ENCODE results near the gene RASGRF2. TPM values are rescaled to one million over a fixed set of nuclear protein-coding genes. Genes with fewer than 3 reads are reported as not detected.

Gene RASGRF2
- total and polyA plus RNA-seq, 2 donors: 3.1 to 5.0 TPM

- no peak overlapping the region for H3K27ac ChIP-seq (ENCODE audit: low read depth)
- 49% methylated on average over 1 of the region's 1 CpG for WGBS
- H3K4me1 ChIP-seq (ENCODE audit: insufficient read depth): no peaks in the 10 kb centered on the region
- DNase-seq (ENCODE audit: extremely low spot score): no peak
- H3K4me3 ChIP-seq (ENCODE audit: low read depth, low read length): no peak overlapping the region
- H3K36me3 ChIP-seq (ENCODE audit: insufficient read depth): no peaks in the 10 kb centered on the region
These were observed 107.2 kb downstream of the RASGRF2 start for GRCh38 chr5:81067406-81067805.

DNA sequence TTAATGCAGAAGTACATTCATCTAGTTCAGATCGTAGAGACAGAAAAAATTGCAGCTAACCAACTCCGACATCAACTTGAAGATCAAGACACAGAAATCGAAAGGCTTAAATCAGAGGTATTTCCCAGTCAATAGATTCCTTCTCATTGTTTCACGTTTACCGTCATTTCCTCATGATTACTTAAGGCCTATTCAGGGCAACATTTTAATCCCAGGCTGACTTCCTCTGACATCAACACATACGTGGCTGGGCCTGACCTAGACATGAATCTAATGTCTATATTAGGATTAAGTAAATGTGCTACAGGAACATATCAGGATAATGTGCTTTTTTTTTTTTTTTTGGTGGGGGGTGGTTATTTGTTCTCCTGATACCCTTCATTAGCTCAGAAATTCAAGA lies 107.9 kb downstream of the RASGRF2 start:
- no peak overlapping the region for H3K4me3 ChIP-seq (ENCODE audit: low read depth, low read length)
- no peak overlapping the region for H3K27ac ChIP-seq (ENCODE audit: low read depth)
- WGBS: 70% methylated on average over 6 of the region's 6 CpGs
- H3K4me1 ChIP-seq (ENCODE audit: insufficient read depth): no peaks in the 10 kb centered on the region
- DNase-seq (ENCODE audit: extremely low spot score): no peak
- H3K36me3 ChIP-seq (ENCODE audit: insufficient read depth): no peaks in the 10 kb centered on the region

DNA sequence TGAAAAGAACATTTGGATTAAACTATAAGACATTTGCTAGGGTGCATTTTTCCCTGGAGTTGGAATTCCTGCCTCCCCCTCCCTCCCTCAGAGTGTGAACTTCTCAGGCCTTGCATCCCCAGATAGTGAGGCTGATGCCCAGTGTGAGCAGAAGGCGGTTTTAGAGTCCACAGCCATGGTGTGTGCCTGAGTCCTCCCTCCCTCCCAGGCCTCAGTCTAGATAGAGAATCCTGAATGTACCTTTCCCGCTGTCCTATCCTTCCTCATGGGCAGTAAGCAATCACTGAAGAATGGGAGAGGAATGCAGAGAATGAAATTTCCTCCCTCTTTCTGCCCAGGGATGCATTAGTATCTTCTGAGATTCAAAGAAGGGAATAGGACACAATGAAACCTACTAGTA lies 108.5 kb downstream of the RASGRF2 start:
- no peaks in the 10 kb centered on the region for H3K4me1 ChIP-seq (ENCODE audit: insufficient read depth)
- no peaks in the 10 kb centered on the region for H3K36me3 ChIP-seq (ENCODE audit: insufficient read depth)
- DNase-seq (ENCODE audit: extremely low spot score): no peak
- 95% methylated on average over 2 of the region's 2 CpGs for whole genome bisulfite sequencing
- no peak overlapping the region for H3K4me3 ChIP-seq (ENCODE audit: low read depth, low read length)
- no peak overlapping the region for H3K27ac ChIP-seq (ENCODE audit: low read depth)

- Histone ChIP-seq H3K4me3 (ENCODE audit: low read depth, low read length) (no peak overlapping the region), H3K36me3 (ENCODE audit: insufficient read depth) (no peaks in the 10 kb centered on the region), H3K27ac (ENCODE audit: low read depth) (no peak overlapping the region), H3K4me1 (ENCODE audit: insufficient read depth) (no peaks in the 10 kb centered on the region)
- DNase-seq (ENCODE audit: extremely low spot score): no peak
- 88% methylated on average over 4 of the region's 4 CpGs for WGBS
These were observed 109.8 kb downstream of the RASGRF2 start for GRCh38 chr5:81069990-81070389.

GRCh38 chr5:81070571-81071255 lies 110.5 kb downstream of the RASGRF2 start:
- Histone ChIP-seq H3K4me3 (ENCODE audit: low read depth, low read length) (no peak overlapping the region), H3K27ac (ENCODE audit: low read depth) (no peak overlapping the region), H3K36me3 (ENCODE audit: insufficient read depth) (no peaks in the 10 kb centered on the region), H3K4me1 (ENCODE audit: insufficient read depth) (no peaks in the 10 kb centered on the region)
- DNase-seq (ENCODE audit: extremely low spot score): no peak
- 89% methylated on average over 6 of the region's 6 CpGs for WGBS

GRCh38 chr5:81075041-81075440 lies 114.9 kb downstream of the RASGRF2 start:
- WGBS: 87% methylated on average over 5 of the region's 5 CpGs

DNA sequence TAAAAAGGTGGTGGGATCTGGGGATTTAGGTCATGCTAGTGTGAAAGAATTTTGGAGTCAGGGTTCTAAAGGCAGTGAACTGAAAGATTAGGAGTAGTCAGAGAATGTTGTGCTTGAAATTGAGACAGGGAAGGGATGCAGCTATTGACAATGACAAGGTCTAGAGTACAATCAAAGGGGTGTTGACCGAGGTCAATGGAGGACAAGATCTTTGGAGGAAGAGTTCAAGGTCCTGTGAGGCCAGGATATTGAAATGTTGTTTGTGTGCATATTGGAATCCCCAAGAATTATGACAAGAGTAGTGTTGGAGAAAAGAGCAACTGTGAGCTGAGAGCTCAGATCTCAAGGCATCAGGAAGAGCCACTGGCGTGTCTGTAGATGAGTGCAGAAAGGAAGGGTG lies 116.9 kb downstream of the RASGRF2 start:
- Histone ChIP-seq H3K4me3 (ENCODE audit: low read depth, low read length) (no peak overlapping the region), H3K36me3 (ENCODE audit: insufficient read depth) (no peaks in the 10 kb centered on the region), H3K27ac (ENCODE audit: low read depth) (no peak overlapping the region), H3K4me1 (ENCODE audit: insufficient read depth) (no peaks in the 10 kb centered on the region)
- WGBS: 93% methylated on average over 2 of the region's 2 CpGs
- DNase-seq (ENCODE audit: extremely low spot score): no peak

More at GRCh38 chr5:81075041-81075440, 114.9 kb downstream of the RASGRF2 start:
- H3K4me1 ChIP-seq (ENCODE audit: insufficient read depth): no peaks in the 10 kb centered on the region
- DNase-seq (ENCODE audit: extremely low spot score): no peak
- H3K27ac ChIP-seq (ENCODE audit: low read depth): no peak overlapping the region
- H3K36me3 ChIP-seq (ENCODE audit: insufficient read depth): no peaks in the 10 kb centered on the region
- no peak overlapping the region for H3K4me3 ChIP-seq (ENCODE audit: low read depth, low read length)

- Histone ChIP-seq H3K27ac (ENCODE audit: low read depth) (no peak overlapping the region), H3K4me1 (ENCODE audit: insufficient read depth) (no peaks in the 10 kb centered on the region), H3K4me3 (ENCODE audit: low read depth, low read length) (no peak overlapping the region), H3K36me3 (ENCODE audit: insufficient read depth) (no peaks in the 10 kb centered on the region)
- DNase-seq (ENCODE audit: extremely low spot score): no peak
- WGBS: 86% methylated on average over 2 of the region's 2 CpGs
These were observed 118.8 kb downstream of the RASGRF2 start for GRCh38 chr5:81078930-81079329.

DNA sequence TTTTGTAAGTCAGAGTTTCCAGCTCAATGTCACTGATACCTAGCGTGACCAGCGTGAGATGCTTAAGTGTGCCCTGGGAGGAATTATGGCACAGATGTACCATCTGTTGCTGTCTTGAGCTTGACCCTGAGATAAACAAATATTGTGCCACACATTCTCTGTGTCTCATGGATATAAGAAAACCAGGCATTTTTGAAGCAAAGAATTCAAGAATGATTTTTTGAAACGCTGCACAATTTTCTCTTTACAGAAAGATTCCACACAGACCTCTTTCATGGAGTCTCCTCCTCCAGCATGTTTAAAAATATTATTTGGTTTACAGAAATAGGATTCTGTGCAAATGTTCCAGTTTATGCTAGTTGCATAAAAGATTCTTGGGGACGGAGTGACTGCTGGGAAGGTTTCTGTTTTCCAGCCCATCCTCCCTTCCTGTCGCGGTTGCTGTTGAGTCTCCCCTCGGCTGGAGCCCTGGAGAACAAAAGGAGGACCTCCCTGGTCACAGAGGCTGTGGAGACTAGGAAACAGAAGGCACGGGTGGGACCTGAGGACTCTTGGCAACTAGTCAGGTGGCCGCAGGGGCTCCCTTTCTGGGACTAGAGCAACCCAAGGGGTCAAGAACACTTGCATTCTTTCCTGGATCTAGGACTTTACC lies 120.8 kb downstream of the RASGRF2 start:
- DNase-seq (ENCODE audit: extremely low spot score): no peak
- Histone ChIP-seq H3K4me3 (ENCODE audit: low read depth, low read length) (no peak overlapping the region), H3K36me3 (ENCODE audit: insufficient read depth) (no peaks in the 10 kb centered on the region), H3K27ac (ENCODE audit: low read depth) (no peak overlapping the region), H3K4me1 (ENCODE audit: insufficient read depth) (no peaks in the 10 kb centered on the region)
- 79% methylated on average over 9 of the region's 9 CpGs for WGBS

DNA sequence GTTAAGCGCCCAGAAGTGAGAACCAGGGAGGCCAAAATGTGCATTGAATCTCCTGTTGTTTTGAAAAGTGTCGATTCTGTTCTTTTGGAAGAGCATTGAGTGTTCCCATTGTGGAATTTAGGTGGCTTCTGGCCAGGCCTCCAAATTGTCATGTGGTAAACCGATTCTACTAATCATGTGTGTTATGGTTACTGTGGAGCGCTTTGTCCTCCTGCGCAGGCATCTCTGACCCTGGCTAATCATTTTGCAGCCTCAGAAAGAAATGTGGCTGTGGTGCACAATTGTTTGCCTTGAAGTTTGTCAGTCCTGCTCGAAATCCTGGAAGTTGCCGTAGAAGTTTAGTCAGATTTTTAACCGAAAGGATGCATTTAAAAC lies 121.3 kb downstream of the RASGRF2 start:
- DNase-seq (ENCODE audit: extremely low spot score): no peak
- Histone ChIP-seq H3K36me3 (ENCODE audit: insufficient read depth) (no peaks in the 10 kb centered on the region), H3K27ac (ENCODE audit: low read depth) (no peak overlapping the region), H3K4me3 (ENCODE audit: low read depth, low read length) (no peak overlapping the region), H3K4me1 (ENCODE audit: insufficient read depth) (no peaks in the 10 kb centered on the region)
- 91% methylated on average over 8 of the region's 8 CpGs for WGBS

DNA sequence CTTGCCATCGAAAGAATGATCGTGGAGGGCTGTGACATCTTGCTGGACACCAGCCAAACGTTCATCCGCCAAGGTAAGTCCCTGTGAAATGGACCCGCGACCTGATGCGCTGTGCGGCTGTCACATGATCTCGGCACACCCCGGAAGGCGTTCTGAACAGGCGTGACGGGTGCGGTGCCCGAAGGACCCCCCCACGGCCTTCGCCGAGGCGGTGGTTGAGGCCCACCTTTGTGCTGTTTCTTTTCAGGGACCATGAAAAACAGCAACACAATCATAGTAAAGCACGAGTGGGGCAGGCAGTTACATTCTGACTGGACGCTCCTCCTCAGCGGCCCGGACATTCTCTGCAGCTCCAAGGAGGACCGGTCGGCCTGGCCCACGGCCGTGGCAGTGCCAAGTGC lies 126.7 kb downstream of the RASGRF2 start:
- Histone ChIP-seq H3K36me3 (ENCODE audit: insufficient read depth) (no peaks in the 10 kb centered on the region), H3K4me1 (ENCODE audit: insufficient read depth) (no peaks in the 10 kb centered on the region), H3K27ac (ENCODE audit: low read depth) (no peak overlapping the region), H3K4me3 (ENCODE audit: low read depth, low read length) (no peak overlapping the region)
- WGBS: 94% methylated on average over 27 of the region's 27 CpGs
- no peak for DNase-seq (ENCODE audit: extremely low spot score)

- Histone ChIP-seq H3K27ac (ENCODE audit: low read depth) (no peak overlapping the region), H3K36me3 (ENCODE audit: insufficient read depth) (no peaks in the 10 kb centered on the region), H3K4me1 (ENCODE audit: insufficient read depth) (no peaks in the 10 kb centered on the region), H3K4me3 (ENCODE audit: low read depth, low read length) (no peak overlapping the region)
- WGBS: 81% methylated on average over 3 of the region's 3 CpGs
- DNase-seq (ENCODE audit: extremely low spot score): no peak
These were observed 131.0 kb downstream of the RASGRF2 start for GRCh38 chr5:81091199-81091598.

GRCh38 chr5:81093536-81094196 lies 133.5 kb downstream of the RASGRF2 start:
- Histone ChIP-seq H3K27ac (ENCODE audit: low read depth) (no peak overlapping the region), H3K4me1 (ENCODE audit: insufficient read depth) (no peaks in the 10 kb centered on the region), H3K36me3 (ENCODE audit: insufficient read depth) (no peaks in the 10 kb centered on the region), H3K4me3 (ENCODE audit: low read depth, low read length) (no peak overlapping the region)
- DNase-seq (ENCODE audit: extremely low spot score): no peak
- WGBS: 81% methylated on average over 2 of the region's 2 CpGs

- no peak for DNase-seq (ENCODE audit: extremely low spot score)
- Histone ChIP-seq H3K27ac (ENCODE audit: low read depth) (no peak overlapping the region), H3K4me1 (ENCODE audit: insufficient read depth) (no peaks in the 10 kb centered on the region), H3K4me3 (ENCODE audit: low read depth, low read length) (no peak overlapping the region), H3K36me3 (ENCODE audit: insufficient read depth) (no peaks in the 10 kb centered on the region)
- WGBS: 98% methylated on average over 1 of the region's 1 CpG
These were observed 135.7 kb downstream of the RASGRF2 start for GRCh38 chr5:81095835-81096234.
